ENCODE data around the gene SLC38A10. TPM values are rescaled to one million over a fixed set of nuclear protein-coding genes. Genes with fewer than 3 reads are reported as not detected.
A peak's percentile ranks its signal among the peaks of the same experiment; 100 is the strongest.

The SLC38A10 gene
- total RNA-seq, 1 donor from 2014 or later = 61.6 TPM

- intact Hi-C loops (cut with DNase I) = no loop called here
- peak; percentile 97 for DNase-seq (ENCODE audit: low spot score)
- ATAC-seq = peak; percentile 99
Observed at GRCh38 chr17:81238815-81239713, 56.0 kb downstream of the SLC38A10 start, which contains the start of the genes NDUFAF8 and TEPSIN. Gene NDUFAF8 (plus strand): TSS chr17:81239318. CDS start chr17:81239364, 46 bp downstream. Gene TEPSIN (minus strand): TSS chr17:81239055. CDS start chr17:81239033, 22 bp downstream.

GRCh38 chr17:81238490-81238814 lies 56.7 kb downstream of the SLC38A10 start:
- intact Hi-C loops (cut with DNase I) = no loop called here
- DNase-seq (ENCODE audit: low spot score) (no peak), ATAC-seq (no peak)

GRCh38 chr17:81237591-81238489 lies 57.3 kb downstream of the SLC38A10 start:
- DNase-seq (ENCODE audit: low spot score) = no peak
- intact Hi-C loops (cut with DNase I) = no loop called here
- no peak for ATAC-seq

- no peak for ATAC-seq
- DNase-seq (ENCODE audit: low spot score) = no peak
- intact Hi-C loops (cut with DNase I) = no loop called here
Observed at GRCh38 chr17:81236784-81237183, 58.3 kb downstream of the SLC38A10 start.

GRCh38 chr17:81235822-81236740 lies 59.0 kb downstream of the SLC38A10 start:
- ATAC-seq (no peak), DNase-seq (ENCODE audit: low spot score) (no peak)
- intact Hi-C loops (cut with DNase I) = no loop called here

- ATAC-seq = no peak
- no peak for DNase-seq (ENCODE audit: low spot score)
- intact Hi-C loops (cut with DNase I) = no loop called here
Observed at GRCh38 chr17:81234940-81235821, 59.9 kb downstream of the SLC38A10 start.

GRCh38 chr17:81234506-81234855 lies 60.6 kb downstream of the SLC38A10 start:
- intact Hi-C loops (cut with DNase I) = no loop called here
- DNase-seq (ENCODE audit: low spot score) (no peak), ATAC-seq (no peak)

GRCh38 chr17:81233811-81234505 lies 61.1 kb downstream of the SLC38A10 start:
- no peak for ATAC-seq
- intact Hi-C loops (cut with DNase I) = no loop called here
- no peak for DNase-seq (ENCODE audit: low spot score)

GRCh38 chr17:81233316-81233715 lies 61.8 kb downstream of the SLC38A10 start:
- no peak for DNase-seq (ENCODE audit: low spot score)
- ATAC-seq = no peak
- intact Hi-C loops (cut with DNase I) = no loop called here

- DNase-seq (ENCODE audit: low spot score) (no peak), ATAC-seq (no peak)
- intact Hi-C loops (cut with DNase I) = no loop called here
Observed at GRCh38 chr17:81232616-81233241, 62.4 kb downstream of the SLC38A10 start.

- DNase-seq (ENCODE audit: low spot score) = no peak
- no peak for ATAC-seq
- intact Hi-C loops (cut with DNase I) = no loop called here
Observed at GRCh38 chr17:81231766-81232581, 63.1 kb downstream of the SLC38A10 start.

GRCh38 chr17:81231121-81231645 lies 63.9 kb downstream of the SLC38A10 start:
- no peak for DNase-seq (ENCODE audit: low spot score)
- intact Hi-C loops (cut with DNase I) = no loop called here
- ATAC-seq = no peak

GRCh38 chr17:81230043-81230820 lies 64.9 kb downstream of the SLC38A10 start:
- intact Hi-C loops (cut with DNase I) = no loop called here
- no peak for DNase-seq (ENCODE audit: low spot score)
- no peak for ATAC-seq

- no peak for DNase-seq (ENCODE audit: low spot score)
- ATAC-seq = no peak
- intact Hi-C loops (cut with DNase I) = no loop called here
Observed at GRCh38 chr17:81229666-81229920, 65.5 kb downstream of the SLC38A10 start.

GRCh38 chr17:81228834-81229665 lies 66.1 kb downstream of the SLC38A10 start:
- DNase-seq (ENCODE audit: low spot score) (no peak), ATAC-seq (peak; percentile 7)
- intact Hi-C loops (cut with DNase I) = no loop called here
